CD4-positive, alpha-beta T cell treated with Interleukin-4 for 4 hours (primary cell): ENCODE results near the gene TDRD1.

Experiments
- DNase-seq: peaks from one replicate; pipeline ENCODE4 v3.0.0-alpha.2; 2020

Gene TDRD1

DNA sequence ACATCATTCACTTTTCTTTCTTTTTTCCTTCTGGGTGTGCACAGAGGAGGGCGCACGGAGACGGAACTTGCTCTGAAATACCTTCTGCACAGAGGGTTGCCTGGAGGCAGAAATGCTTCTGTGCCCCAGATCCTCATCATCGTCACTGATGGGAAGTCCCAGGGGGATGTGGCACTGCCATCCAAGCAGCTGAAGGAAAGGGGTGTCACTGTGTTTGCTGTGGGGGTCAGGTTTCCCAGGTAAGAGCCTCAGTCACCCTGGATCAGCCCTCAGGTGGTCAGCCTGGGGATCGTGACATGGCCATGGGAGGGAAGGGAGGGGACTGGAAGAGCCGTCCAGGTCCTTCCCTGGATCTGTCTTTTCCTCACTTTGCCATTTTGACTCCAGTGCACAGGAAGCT is 93.5 kb downstream of the TDRD1 start:
- no peak for DNase-seq

DNA sequence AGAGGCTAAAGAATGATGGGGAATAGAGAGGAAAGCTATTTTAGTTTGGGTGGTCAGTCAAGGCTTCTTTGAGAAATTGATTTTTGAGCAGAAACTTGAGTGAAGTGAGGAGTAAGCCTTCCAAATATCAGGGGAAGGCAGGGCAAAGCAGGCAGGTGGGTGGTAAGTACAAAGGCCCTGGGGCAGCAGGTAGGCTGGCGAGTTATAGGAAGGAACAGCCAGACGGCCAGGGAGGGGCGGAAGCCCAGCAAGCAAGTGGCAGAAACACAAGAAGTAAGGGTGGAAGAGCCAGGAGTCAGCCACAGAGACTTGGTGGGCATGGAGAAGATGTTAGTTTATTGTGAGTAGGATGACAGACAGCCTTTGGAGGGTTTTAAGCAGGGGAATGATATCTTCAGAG is 94.8 kb downstream of the TDRD1 start:
- DNase-seq, result no peak

DNA sequence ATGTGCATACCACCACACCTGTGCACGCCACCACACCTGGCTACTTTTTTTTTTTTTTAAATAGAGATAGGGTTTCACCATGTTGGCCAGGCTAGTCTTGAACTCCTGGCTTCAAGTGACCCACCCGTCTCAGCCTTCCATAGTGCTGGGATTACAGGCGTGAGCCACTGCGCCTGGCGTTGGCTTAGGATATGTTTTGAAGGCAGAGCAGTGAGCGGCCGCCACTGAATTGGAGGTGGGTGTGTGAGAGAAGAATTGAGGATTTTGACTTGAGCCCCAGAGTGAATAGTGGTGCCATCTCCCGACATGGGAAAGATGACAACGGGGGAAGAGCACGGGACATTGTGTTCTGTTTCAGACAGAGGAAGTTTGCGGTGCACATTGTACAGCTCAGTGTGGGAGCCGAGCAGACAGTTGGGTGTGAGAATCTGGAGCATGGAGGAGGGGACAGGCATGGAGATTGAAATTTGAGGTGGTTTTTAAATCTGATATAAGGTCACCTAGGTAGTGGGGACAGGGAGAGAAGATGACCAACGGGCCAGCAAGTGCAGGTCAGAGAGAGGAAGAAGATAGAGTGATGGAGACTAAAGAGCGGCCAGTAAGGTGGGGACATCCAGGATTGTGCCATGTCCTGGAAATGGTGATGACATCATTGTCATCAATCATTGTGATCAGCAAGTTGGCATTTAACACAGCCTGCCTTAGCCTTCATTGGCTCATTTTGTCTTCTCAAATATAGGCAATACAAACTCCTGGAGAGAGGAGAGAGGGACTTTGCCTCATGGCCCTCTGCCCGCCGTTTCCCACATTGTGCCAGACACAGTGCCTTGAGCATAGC is 95.7 kb downstream of the TDRD1 start:
- no peak for DNase-seq

DNA sequence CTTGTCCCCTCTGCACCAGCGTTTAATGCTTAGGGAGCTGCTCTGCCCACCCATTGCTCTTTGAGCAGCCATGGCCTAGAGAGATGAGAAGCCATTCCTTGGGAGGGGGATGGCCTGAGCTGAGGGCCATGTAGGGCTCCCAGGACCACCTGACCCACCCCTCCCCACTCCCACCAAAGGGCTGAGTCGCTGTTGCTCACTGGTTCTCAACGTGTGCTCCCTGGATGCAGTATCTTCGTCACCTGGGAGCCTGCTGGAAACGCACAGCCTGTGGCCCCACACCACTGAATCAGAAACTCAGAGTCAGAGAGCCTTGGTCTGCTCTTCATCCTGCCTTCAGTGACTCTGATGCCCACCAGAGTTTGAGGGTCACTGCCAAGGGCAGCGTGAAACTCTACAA is 96.9 kb downstream of the TDRD1 start:
- DNase-seq, result no peak

DNA sequence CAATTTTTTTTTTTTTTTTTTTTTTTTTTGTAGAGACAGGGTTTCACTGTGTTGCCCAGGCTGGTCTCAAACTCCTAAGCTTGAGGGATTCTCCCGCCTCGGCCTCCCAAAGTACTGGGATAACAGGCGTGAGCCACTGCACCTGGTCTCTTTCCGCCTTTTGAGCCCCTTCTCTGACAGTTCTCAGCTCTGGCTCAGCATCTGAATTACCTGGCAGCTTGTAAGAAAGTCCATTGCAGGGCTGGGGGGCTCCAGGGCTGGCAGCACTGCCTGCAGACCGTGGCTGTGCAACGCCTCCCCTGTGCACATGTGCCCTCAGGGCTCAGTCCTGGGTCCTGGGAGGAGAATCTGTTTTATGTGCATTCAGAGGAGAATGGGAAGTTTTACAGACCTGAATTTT is 97.5 kb downstream of the TDRD1 start:
- no peak for DNase-seq

DNA sequence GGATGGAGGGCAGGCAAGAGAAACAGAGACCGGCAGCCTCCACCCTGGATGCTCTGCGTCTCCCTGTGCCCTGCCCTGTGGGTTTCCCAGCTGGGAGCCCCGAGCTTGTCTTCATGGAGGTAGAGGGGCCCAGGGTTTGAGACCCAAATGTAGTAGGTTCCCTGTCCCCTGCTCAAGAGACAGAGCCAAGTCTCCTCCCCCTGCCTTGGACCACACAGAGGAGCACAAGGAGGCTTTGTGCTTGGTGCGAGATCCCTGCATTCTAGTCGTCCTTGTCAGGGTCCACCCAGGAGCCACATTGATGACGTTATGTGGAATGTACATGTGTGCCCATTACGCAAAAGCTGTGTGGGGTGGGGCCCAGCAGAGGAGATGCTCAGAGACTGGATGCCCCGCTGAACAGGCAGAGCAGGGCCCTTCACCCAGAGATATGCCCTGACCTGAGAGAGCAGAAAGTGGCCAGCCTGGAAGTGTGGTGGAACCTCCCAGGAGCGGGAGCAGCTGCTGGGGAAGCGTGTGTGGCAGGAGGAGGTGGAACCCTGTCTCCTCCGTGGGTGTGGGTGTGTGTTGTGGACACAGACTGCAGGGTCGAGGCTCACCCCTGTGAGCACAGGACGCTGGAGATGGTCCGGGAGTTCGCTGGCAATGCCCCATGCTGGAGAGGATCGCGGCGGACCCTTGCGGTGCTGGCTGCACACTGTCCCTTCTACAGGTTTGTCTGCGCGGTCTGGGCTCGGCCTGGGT is 99.2 kb downstream of the TDRD1 start:
- DNase-seq, result no peak

DNA sequence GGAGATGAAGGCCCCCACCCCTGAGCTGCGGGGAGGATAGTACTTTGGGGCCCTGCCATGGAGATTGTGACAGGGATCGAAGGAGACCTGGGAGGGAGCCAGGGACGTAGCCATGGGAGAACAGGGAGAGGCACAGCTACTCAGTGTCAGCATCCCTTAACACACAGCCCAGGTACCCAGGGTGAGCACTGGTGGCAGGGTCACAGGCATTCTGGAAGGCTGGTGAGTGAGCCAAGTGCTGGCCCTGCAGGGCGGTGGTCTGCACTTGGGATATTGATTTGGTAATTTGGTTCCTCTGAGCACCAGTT is 99.7 kb downstream of the TDRD1 start:
- DNase-seq, result no peak

DNA sequence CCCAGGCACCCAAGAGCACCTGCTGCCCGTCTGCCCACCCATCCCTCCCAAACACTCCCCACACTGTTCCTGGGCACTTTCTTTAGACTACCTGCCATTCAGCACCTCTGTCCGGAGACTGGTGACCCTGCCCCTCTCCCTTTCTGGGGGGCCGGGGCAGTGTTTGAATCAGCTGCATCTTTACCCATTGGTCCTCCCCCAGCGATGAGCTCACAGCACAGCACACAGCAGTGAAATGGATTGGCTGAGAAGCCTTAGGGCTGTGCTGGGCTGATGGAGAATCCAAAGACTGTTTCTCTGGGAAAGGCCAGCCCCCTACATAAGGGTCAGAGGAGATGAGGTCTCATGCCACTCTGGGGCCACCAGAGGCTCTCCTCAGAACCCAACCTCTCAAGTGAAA is 100.1 kb downstream of the TDRD1 start:
- DNase-seq, result no peak

DNA sequence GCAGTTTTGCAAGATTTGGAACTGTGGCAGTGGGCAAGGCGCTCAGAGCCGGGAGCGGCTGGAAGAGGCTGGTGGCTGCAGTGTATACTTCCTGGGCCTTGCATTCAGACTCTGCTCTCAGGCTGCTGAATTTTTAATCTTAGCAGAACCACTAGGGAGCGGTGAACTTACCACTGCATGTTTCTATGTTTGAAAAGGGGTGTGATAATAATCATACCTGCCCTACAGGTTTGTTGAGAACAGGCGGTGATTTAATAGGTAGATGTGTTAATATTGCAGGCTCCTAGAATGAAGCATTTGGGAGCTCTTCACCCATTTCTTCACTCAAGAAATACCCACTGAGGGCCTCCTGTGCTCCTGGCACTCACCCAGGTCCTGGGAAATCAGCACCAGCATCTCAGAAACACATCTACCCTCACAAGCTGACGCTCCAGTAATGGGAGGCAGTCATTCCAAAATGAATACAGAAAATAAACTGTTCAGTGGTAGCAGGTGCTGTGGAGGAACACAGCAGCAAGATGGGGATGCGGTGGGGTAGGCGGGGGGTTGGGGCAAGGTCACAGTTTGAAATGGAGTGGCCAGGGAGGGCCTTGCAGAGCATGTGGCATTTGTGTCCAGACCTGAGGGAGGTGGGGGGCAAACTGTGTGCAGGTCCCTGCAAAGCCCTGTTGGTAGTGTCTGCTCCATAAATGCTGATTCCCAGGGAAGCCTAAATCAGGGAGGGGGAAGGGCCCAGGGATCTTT is 100.9 kb downstream of the TDRD1 start:
- DNase-seq, result no peak

DNA sequence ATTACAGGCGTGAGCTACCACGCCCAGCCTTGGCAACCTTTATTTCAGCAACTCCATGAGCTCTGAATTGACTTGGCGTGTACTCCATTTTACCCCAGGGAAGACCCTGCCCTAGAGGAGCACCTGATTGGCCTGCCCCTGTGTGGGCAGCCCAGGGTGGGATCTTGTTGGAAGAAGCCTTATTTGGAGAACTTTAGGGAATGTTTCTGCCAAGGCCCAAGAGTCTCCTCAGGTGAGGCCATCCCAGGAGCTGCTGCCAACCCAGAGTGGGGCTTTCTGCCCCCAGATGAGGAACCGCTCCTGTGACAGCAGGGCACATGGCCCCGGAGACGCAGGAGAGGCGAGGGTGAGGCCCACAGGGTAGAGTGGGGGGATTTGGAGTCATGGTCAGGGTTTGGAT is 101.9 kb downstream of the TDRD1 start:
- DNase-seq, result no peak

DNA sequence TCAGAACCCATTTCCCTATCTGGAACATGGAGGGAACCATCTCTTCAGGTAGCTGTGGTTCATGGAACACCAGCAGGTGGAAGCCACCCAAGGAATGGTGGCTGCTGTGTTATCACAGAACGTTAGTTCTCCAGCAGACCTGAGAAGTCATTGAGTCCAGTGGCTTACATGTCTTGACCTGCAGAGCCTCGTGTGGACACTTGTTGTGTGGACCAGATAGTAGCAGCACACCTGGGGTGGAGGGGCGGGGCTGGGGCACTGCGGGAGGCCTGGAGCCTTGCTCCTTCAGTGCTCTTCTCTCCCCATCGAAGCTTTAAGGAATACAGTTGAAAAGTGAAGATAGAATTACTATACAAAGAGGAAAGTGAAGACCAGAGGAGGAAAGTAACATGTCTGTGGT is 102.3 kb downstream of the TDRD1 start:
- DNase-seq, result no peak
